C1 segment of cervical spinal cord (tissue), 14 donors: ENCODE data around the gene MBP.
"Not testable (repeated sequence)": the region's sequence is repeated elsewhere in the genome, so short reads cannot be mapped to it uniquely, and the experiment has no call there.

Experiments
- DNase-seq, 14 donors: peaks; one replicate each; lab custom pipeline; 2025; lab: John Stamatoyannopoulos, UW

Gene MBP

GRCh38 chr18:77023102-77023782 lies 109.3 kb downstream of the MBP start:
- DNase-seq: peak in 1 of 14 donors; percentile 45

DNA sequence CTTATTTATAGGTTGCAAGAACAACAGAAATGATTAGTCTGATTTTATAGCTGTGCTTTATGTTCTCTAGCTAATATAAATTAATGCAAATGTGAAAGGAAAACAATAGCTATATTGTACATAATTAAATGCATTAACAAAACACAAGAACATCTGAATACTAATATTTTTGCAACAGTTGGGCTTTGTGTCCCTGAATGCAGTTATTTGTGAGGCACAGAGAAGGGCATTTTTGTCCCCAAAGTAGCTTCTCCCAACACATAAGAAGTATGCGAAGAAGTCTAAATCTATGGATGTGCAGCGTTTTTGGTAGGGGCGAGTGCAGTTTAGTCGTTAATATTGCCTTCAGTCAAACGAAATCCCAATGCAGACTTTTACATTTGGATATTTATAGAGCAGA lies 110.0 kb downstream of the MBP start:
- DNase-seq: peak in 1 of 14 donors; percentile 34

DNA sequence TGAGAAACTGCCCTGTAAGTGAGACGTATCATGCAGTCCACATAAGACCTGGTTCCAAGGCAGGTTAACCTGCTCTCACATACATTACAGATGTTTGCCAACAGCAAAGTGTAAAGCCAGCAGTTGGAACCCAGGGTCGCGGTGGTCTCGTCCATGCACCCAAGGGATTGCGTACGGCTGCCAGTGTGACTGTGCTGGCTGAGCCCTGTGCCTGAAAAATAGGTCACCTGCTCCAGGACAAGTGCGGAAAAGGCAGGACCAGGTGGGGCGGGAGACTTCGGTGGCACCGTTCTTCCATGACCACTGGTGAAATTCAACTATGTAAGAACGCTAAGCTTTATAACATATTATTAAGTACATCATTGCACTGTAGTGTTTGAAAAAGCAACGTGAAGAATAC lies 110.5 kb downstream of the MBP start:
- DNase-seq: peak in 2 of 14 donors; percentile 45 to 51

GRCh38 chr18:77021478-77021877 lies 111.1 kb downstream of the MBP start:
- DNase-seq: not testable (repeated sequence)

- DNase-seq: no peak
Measured at GRCh38 chr18:77021075-77021474, 111.5 kb downstream of the MBP start.

DNA sequence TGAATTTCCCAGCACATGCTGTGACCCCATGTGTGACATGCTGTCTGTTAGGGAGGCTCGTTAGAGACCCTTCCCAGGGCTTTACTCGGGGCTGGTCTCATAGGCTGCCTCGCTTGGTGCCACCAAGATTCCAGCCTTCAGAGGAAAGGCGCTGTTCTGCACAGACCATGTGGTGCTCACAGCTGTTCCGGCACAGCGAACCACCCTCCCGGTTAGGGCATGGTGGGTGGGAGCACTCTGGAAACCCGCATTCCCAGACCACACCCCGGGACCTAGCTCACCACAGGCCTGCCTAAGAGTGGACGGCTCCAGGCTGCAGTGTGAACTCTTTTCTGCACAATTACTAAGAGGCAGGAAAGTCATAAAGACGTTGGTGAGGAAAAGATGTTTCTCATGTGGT lies 112.0 kb downstream of the MBP start:
- DNase-seq: peak in 4 of 14 donors; percentile 33 to 57 (median 44)

GRCh38 chr18:77019641-77020040 lies 112.9 kb downstream of the MBP start:
- DNase-seq: no peak

- not testable (repeated sequence) for DNase-seq
Measured at GRCh38 chr18:77018650-77019049, 113.9 kb downstream of the MBP start.

GRCh38 chr18:77017355-77017754 lies 115.2 kb downstream of the MBP start:
- peak in 1 of 14 donors; percentile 92 for DNase-seq

- peak in 13 of 14 donors; percentile 13 to 97 (median 91) for DNase-seq
Measured at GRCh38 chr18:77016936-77017335, 115.6 kb downstream of the MBP start.

DNA sequence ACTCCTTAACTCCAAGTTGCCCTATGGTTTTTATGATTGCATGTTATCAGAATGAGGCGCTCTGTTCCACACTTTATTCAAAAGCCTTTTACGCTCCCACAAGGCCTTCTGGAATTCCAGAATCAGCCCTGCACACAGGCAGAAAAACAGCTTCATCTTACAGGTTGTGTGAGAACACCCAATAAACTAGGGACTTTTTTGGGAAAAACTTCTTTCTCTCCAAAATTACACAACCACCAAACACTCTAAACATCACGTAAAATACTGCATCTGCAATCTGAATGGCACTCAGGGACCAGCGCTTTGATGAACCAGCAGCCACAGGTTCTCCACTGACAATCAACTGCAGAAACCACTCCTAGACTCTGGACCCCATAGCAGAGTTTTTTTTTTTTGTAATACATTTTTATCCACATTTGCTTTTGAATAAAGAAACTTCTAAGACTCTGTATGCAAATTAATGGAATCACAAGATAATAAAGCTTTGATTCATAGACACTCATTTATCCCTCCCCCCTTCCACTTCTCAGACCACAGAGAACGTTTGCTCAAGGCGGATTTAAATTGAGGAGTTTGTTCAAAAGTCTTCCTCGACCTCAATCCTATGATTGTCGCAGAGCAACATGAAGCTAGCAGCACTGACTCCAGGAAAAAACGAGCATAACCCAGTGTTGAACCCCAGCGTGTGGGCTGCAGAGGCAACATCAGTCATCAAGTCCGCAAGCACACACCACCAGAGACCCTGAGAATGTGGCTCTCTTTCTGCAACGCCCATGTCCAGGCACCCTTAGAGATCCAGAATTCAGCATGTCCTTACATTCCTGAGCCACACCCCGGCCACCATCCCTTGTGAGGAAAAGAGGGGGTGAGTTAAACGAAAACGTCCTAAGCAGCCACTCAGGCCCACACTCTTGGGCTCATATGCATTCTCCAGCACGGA lies 116.5 kb downstream of the MBP start:
- peak in 1 of 14 donors; percentile 70 for DNase-seq

GRCh38 chr18:77015169-77015568 lies 117.4 kb downstream of the MBP start:
- no peak for DNase-seq

DNA sequence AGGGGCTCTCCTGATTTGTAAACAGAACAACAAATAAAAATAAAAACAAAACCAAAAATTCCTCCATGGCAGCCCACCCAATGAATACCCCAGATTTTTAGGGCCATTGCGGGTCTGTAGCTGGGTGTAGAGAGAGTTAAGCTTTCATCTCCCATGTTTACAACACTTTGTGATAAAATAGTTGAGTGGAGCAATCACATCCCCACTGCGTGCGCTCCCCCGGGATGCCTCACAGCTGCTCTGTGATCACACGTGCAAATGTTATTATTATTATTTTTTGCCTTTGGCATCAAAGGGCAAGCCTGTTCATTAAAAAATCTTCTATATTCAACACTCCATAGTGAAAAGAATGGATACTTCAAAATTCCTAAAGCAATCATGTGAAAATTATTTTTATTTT lies 118.0 kb downstream of the MBP start:
- no peak for DNase-seq

DNA sequence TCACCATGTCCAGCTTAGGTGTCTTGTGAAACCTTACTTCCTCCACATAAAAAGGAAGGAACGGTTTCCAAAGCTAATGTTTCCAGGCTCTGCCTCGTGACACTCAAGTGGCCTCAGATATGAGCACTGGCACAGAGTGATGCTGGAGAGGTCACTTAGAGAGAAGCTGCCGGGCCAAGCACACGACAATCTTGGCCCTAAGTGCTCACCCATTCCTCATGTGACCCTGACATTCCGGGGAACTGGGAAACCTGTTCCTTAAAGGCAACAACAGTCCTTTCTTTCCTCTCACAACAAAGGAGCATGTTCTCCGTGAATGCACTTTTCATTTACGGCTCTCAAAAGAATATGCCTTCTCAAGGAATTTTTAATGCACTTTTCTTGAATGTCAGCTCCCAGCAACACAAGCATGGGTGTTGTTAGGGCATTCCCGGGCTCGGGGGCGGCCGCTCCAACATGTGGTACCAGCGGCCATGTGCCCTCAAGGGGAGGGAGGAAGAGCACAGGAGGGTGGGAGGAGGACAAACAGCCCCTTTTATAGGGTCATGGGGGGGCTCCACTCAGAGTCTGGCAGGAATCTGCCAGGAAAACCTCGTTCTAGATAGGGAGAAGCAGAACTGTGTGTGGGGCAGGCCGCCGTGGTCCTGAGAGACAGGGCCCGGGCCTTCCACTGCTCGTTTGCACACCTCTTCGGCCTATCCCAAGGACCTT lies 118.6 kb downstream of the MBP start:
- DNase-seq: peak in 8 of 14 donors; percentile 43 to 74 (median 66)

- no peak for DNase-seq
Measured at GRCh38 chr18:77012806-77013541, 119.6 kb downstream of the MBP start.

DNA sequence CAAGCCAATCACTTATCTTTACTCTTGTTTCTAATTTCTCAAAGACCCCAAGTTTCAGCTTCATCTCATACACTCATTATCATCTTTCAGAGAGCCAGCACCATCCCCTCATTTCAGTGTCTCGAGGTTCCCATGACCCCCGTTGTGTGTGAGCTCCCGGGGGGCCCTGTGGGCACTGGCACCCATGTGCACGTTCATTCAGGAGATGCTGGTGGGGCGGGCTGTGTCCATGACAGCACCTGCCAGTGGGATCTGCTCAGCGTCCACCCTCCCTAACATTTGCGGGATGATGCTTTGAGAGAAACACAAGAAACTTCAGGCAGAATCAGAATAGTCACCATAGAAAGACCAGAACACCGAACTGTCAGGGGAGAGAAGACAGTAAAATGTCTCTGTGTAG lies 120.5 kb downstream of the MBP start:
- no peak for DNase-seq

DNA sequence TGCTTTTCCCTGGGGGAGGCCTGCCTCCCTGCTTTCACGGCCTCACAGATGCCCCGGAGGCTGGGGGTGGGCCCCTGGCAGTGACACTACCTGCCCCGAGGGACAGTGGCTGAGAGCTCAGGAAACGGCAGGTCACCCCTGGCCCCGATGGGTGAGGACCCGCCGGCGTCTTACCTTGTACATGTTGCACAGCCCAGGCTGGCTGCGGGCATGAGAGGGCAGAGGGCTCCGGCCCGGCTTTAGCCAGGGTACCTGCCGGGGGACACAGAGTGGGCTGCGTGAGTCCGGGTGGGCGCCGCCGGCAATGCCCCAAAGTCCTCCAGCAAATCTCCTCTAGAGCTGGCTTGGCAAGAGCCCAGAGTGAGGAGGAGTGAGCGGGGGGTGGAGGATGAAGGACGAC lies 122.9 kb downstream of the MBP start:
- DNase-seq: no peak

- no peak for DNase-seq
Measured at GRCh38 chr18:77008576-77009315, 123.8 kb downstream of the MBP start.

GRCh38 chr18:77008006-77008405 lies 124.6 kb downstream of the MBP start:
- no peak for DNase-seq

DNA sequence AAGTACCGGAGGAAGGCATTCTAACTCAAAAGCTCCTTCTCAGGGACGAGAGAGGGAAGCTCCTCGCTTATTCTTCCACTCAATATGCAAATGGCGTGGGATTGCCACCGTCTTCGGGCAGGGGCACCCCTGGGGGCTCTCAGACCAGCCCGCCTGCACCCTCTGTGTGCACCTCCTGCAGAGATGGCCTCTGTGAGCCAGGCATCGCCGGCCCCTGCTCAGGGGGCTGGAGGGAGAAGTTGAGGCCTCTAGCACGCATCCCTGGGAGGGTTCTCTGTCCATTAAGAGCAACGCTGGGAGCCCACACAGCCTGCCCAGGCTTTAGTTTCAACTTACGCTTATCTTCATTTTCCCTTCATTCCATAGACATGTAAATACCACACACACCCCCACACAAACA lies 125.3 kb downstream of the MBP start:
- no peak for DNase-seq
